Activated B cell treated with CpG ODN at 0.5 μM for 24 hours (primary cell): ENCODE data around the gene OSBPL7. TPM values are rescaled to one million over a fixed set of nuclear protein-coding genes. Genes with fewer than 3 reads are reported as not detected.

Experiments used
- ATAC-seq: fragments of 200-7000 bp; cut with Tn5 transposase; one replicate; pipeline ENCODE4 v1.10.0; 2021; ENCODE audit warnings: low read depth, mild to moderate bottlenecking, moderate library complexity
- CTCF ChIA-PET: fragments of 350-600 bp; sonication (Branson Sonifier 250); formaldehyde crosslinking; loops from one replicate; lab custom pipeline; 2021; ENCODE audit warnings: antibody characterized with exemption; lab: Charles Lee
- POLR2A ChIA-PET: fragments of 350-600 bp; sonication (Branson Sonifier 250); formaldehyde crosslinking; loops from one replicate; lab custom pipeline; 2021; ENCODE audit warnings: antibody characterized with exemption; lab: Charles Lee
- DNase-seq: peaks from one replicate; pipeline ENCODE4 v3.0.0; 2022
- H3K27ac Mint-ChIP-seq: one replicate; pipeline ENCODE4 v1.8.0; 2020; ENCODE audit warnings: mixed read lengths
- H3K27me3 Mint-ChIP-seq: one replicate; pipeline ENCODE4 v1.8.0; 2021; ENCODE audit warnings: mixed read lengths
- H3K36me3 Mint-ChIP-seq: one replicate; pipeline ENCODE4 v1.8.0; 2021; ENCODE audit warnings: low read depth, mixed read lengths
- H3K4me1 Mint-ChIP-seq: one replicate; pipeline ENCODE4 v1.8.0; 2021; ENCODE audit warnings: mixed read lengths
- H3K4me3 Mint-ChIP-seq: one replicate; pipeline ENCODE4 v1.8.0; 2020; ENCODE audit warnings: mild to moderate bottlenecking, mixed read lengths
- H3K9me3 Mint-ChIP-seq: one replicate; pipeline ENCODE4 v1.8.0; 2020; ENCODE audit warnings: mixed read lengths
- intact Hi-C: fragments of 100-400 bp; cut with micrococcal nuclease; formaldehyde crosslinking; loops from one replicate; pipeline ENCODE4 v1.15.1; 2024
- total RNA-seq: library from RNA; stranded (reverse); gene quantifications from 2 replicates; pipeline ENCODE4 v1.2.3, GENCODE V29; 2022
- TF ChIP-seq, protein P1 (sequence below): fragments of 200-600 bp; IDR thresholded peaks from one replicate; pipeline ENCODE4 v1.8.0; 2022; ENCODE audit warnings: antibody characterized with exemption, mild to moderate bottlenecking

The OSBPL7 gene
- total RNA-seq, 1 donor from 2014 or later, result 34.4 TPM

DNA sequence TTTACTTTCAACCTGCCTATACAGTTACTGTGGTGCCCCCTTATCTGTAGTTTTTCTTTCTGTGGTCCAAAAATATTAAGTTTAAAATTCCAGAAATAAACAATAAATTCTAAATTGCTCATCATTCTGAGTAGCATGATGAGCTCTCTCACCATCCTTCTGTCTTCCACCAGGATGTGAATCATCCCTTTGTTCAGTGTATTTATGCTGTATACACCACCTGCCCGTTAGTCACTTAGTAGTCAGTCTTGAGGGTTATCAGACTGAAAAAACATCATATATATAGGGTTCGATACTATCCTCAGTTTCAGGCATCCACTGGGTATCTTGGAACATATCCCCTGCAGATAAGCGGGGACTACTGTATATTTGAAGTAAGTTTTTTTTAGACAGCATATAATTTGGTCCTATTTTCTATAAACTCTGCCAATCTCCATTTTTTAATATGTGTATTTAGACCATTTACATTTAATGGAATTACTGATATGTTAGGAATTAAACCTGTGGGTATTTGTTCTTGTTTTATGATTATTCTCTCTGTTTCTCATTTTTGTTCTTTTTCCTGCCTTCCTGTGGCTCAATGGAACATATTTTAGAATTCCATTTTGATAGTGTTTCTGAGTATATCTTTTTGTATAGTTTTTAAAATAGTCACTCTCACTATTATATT, 57.5 kb downstream of the OSBPL7 start:
- POLR2A ChIA-PET, result no interaction called here
- Mint-ChIP-seq H3K9me3 (peaks cover 13% of the 10 kb centered on the region), H3K4me1 (no peaks in the 10 kb centered on the region), H3K4me3 (no peak overlapping the region), H3K27ac (no peak overlapping the region), H3K36me3 (no peaks in the 10 kb centered on the region), H3K27me3 (peaks cover 25% of the 10 kb centered on the region)
- no peak for ATAC-seq
- TF ChIP-seq, protein P1, sequence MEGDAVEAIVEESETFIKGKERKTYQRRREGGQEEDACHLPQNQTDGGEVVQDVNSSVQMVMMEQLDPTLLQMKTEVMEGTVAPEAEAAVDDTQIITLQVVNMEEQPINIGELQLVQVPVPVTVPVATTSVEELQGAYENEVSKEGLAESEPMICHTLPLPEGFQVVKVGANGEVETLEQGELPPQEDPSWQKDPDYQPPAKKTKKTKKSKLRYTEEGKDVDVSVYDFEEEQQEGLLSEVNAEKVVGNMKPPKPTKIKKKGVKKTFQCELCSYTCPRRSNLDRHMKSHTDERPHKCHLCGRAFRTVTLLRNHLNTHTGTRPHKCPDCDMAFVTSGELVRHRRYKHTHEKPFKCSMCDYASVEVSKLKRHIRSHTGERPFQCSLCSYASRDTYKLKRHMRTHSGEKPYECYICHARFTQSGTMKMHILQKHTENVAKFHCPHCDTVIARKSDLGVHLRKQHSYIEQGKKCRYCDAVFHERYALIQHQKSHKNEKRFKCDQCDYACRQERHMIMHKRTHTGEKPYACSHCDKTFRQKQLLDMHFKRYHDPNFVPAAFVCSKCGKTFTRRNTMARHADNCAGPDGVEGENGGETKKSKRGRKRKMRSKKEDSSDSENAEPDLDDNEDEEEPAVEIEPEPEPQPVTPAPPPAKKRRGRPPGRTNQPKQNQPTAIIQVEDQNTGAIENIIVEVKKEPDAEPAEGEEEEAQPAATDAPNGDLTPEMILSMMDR, result no peak
- CTCF ChIA-PET, result no interaction called here
- no peak for DNase-seq
- intact Hi-C loops, result no loop called here

DNA sequence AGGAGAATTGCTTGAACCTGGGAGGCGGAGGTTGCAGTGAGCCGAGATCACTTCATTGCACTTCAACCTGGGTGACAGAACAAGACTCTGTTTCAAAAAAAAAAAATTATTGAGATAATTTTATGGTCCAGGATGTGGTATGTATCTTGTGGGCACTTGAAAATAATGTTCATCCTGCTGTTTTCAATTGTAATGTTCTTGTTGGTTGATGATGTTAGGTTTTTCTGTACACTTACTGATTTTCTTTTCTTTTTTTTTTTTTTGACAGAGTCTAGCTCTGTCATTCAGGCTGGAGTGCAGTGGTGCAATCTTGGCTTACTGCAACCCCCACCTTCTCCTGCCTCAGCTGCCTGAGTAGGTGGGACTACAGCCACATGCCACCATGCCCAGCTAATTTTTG, 58.9 kb downstream of the OSBPL7 start:
- TF ChIP-seq, protein P1, result no peak
- peaks cover 13% of the 10 kb centered on the region for H3K9me3 Mint-ChIP-seq
- H3K4me3 Mint-ChIP-seq, result no peak overlapping the region
- H3K4me1 Mint-ChIP-seq, result no peaks in the 10 kb centered on the region
- CTCF ChIA-PET, result no interaction called here
- peaks cover 20% of the 10 kb centered on the region for H3K27me3 Mint-ChIP-seq
- H3K27ac Mint-ChIP-seq, result no peak overlapping the region
- POLR2A ChIA-PET, result no interaction called here
- no peaks in the 10 kb centered on the region for H3K36me3 Mint-ChIP-seq
- DNase-seq (no peak), ATAC-seq (no peak)
- intact Hi-C loops, result no loop called here

DNA sequence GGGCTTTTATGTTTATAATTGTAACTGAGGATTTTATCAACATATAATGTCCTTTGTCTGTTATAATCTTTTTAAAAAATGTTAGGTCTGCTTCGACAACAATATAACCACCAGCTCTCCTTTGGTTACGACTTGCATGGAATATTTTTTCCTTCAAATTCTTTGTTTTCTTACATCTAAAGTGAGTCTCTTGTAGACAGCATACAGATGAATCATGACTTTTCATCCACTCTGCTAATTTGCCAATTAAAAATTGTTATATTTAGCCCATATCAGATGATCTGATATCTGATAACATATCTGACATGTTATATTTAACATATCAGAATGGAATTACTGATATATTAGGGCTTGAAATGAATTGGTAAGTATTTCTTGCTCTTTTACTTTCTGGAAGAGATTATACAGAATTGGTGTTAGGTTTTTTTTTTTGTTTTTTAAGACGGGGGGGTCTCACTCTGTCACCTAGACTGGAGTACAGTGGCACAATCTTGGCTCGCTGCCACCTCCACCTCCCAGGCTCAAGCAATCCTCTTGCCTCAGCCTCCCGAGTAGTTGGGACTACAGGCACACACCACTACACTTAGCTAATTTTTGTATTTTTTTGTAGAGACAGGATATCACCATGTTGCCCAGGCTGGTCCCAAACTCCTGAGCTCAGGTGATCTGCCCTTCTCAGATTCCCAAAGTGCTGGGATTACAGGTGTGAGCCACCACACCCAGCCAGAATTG, 61.0 kb downstream of the OSBPL7 start:
- TF ChIP-seq, protein P1, result no peak
- no peak for DNase-seq
- intact Hi-C loops, result no loop called here
- Mint-ChIP-seq H3K4me1 (no peaks in the 10 kb centered on the region), H3K9me3 (peaks cover 15% of the 10 kb centered on the region), H3K4me3 (no peak overlapping the region), H3K27me3 (peaks cover 8% of the 10 kb centered on the region), H3K36me3 (no peaks in the 10 kb centered on the region), H3K27ac (no peak overlapping the region)
- POLR2A ChIA-PET, result no interaction called here
- CTCF ChIA-PET, result no interaction called here
- ATAC-seq, result no peak

DNA sequence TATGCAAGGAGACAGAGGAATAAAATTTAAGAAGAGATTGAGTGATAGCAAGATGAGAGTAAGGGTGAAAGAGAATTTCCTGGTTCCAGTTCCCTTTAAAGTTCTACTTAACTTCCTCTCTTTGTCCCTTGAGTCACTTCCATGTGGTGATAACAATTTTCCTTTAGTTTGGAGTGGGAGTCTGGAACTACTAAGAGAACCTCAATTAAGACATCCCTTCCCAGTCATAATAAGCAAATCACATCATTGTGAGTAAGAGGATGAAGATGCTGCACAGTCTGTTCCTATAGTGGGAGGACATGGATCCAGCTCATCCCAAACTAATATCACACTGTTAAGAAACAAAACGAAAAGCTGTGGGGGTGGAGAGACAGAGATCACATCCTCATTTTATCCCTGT, 64.2 kb downstream of the OSBPL7 start:
- ChIA-PET CTCF (no interaction called here), POLR2A (interaction anchor here (0.5 kb wide), 1 partner anchor 1446 kb away, joined by 19 read pairs; no protein-coding TSS in a partner anchor)
- intact Hi-C loops, result no loop called here
- H3K9me3 Mint-ChIP-seq, result peaks cover 9% of the 10 kb centered on the region
- peaks cover 7% of the 10 kb centered on the region for H3K27me3 Mint-ChIP-seq
- H3K4me1 Mint-ChIP-seq, result no peaks in the 10 kb centered on the region
- TF ChIP-seq, protein P1, result no peak
- H3K36me3 Mint-ChIP-seq, result no peaks in the 10 kb centered on the region
- DNase-seq (no peak), ATAC-seq (no peak)
- no peak overlapping the region for H3K4me3 Mint-ChIP-seq
- H3K27ac Mint-ChIP-seq, result no peak overlapping the region

Other genes with a start within 250 kb of the OSBPL7 start
- gene KPNB1, start 171.9 kb downstream of the OSBPL7 start, total RNA-seq, result 361 and 365 TPM in 2 replicates
- 3.6 and 4.1 TPM in 2 replicates for gene TBKBP1, start 127.6 kb downstream of the OSBPL7 start, total RNA-seq
- 3.6 and 3.8 TPM in 2 replicates for gene TBX21, start 88.6 kb downstream of the OSBPL7 start, total RNA-seq
- gene MRPL10, start 9.7 kb upstream of the OSBPL7 start, total RNA-seq, result 36.4 and 37.4 TPM in 2 replicates
- 1.5 and 1.9 TPM in 2 replicates for gene LRRC46, start 9.9 kb upstream of the OSBPL7 start, total RNA-seq
- gene SCRN2, start 19.5 kb upstream of the OSBPL7 start, total RNA-seq, result 32.1 and 36.3 TPM in 2 replicates
- 0.09 TPM in 1 of 2 replicates, not detected in the other for gene SP6, start 29.4 kb upstream of the OSBPL7 start, total RNA-seq
- gene SP2, start 74.4 kb upstream of the OSBPL7 start, total RNA-seq, result 26.5 and 28.5 TPM in 2 replicates
- 25.1 and 26.5 TPM in 2 replicates for gene PNPO, start 119.8 kb upstream of the OSBPL7 start, total RNA-seq
- gene PRR15L, start 136.1 kb upstream of the OSBPL7 start, total RNA-seq, result not detected in 2 replicates
- 275 and 286 TPM in 2 replicates for gene CDK5RAP3, start 149.3 kb upstream of the OSBPL7 start, total RNA-seq
- gene COPZ2, start 216.0 kb upstream of the OSBPL7 start, total RNA-seq, result 3.3 and 4.1 TPM in 2 replicates
- gene NFE2L1, start 226.6 kb upstream of the OSBPL7 start, total RNA-seq, result 127 and 141 TPM in 2 replicates